HEK293 (cell line): ENCODE data around the gene SLC29A1.

Source experiments
- ZBTB49 ChIP-seq: fragments of 450-650 bp; formaldehyde crosslinking; IDR thresholded peaks from 2 replicates; pipeline ENCODE4 v1.5.1; 2016; ENCODE audit warnings: missing biosample characterization, missing genetic modification characterization, low read depth
- ZNF561 ChIP-seq: fragments of 450-650 bp; IDR thresholded peaks from 2 replicates; pipeline ENCODE4 v1.5.1; 2018; ENCODE audit warnings: missing biosample characterization, missing genetic modification characterization, borderline replicate concordance
- ZSCAN18 ChIP-seq: fragments of 450-650 bp; formaldehyde crosslinking; IDR thresholded peaks from 2 replicates; pipeline ENCODE4 v1.5.1; 2016; ENCODE audit warnings: missing biosample characterization, missing genetic modification characterization
- TF ChIP-seq, protein P1 (sequence below): fragments of 450-650 bp; formaldehyde crosslinking; IDR thresholded peaks from 2 replicates; pipeline ENCODE4 v1.5.1; 2016; ENCODE audit warnings: missing biosample characterization, missing genetic modification characterization

DNA sequence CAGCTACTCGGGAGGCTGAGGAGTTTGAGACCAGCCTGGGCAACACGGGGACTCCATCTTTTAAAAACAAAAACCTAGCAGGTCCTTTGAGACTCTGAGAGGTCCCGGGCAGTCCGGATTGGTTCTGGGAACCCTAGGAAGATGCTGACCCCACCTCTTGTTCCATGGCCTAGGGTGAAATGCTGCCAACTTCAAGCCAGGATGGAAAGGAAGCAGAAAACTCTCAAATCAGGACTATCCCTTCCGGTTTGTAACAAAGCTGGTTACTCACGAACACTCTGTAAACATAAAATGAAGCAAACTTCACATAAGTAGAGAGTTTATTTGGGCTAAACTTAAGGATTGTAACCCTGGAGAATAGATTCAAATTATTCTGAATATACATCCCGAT, 36.8 kb upstream of the SLC29A1 start:
- TF ChIP-seq ZSCAN18 (tag by site-specific recombination) (no peak), ZBTB49 (tag by site-specific recombination) (no peak), ZNF561 (tag by site-specific recombination) (no peak)
- TF ChIP-seq, protein P1, sequence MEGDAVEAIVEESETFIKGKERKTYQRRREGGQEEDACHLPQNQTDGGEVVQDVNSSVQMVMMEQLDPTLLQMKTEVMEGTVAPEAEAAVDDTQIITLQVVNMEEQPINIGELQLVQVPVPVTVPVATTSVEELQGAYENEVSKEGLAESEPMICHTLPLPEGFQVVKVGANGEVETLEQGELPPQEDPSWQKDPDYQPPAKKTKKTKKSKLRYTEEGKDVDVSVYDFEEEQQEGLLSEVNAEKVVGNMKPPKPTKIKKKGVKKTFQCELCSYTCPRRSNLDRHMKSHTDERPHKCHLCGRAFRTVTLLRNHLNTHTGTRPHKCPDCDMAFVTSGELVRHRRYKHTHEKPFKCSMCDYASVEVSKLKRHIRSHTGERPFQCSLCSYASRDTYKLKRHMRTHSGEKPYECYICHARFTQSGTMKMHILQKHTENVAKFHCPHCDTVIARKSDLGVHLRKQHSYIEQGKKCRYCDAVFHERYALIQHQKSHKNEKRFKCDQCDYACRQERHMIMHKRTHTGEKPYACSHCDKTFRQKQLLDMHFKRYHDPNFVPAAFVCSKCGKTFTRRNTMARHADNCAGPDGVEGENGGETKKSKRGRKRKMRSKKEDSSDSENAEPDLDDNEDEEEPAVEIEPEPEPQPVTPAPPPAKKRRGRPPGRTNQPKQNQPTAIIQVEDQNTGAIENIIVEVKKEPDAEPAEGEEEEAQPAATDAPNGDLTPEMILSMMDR (tag by site-specific recombination): no peak
